HEK293 (cell line): Measurements from ENCODE around the gene GANAB.

ENCODE experiments used
- AEBP2 ChIP-seq: fragments of 450-650 bp; formaldehyde crosslinking; IDR thresholded peaks from 2 replicates; pipeline ENCODE4 v1.5.1; 2016; ENCODE audit warnings: missing biosample characterization, missing genetic modification characterization, borderline replicate concordance
- BCL6B ChIP-seq: fragments of 450-650 bp; formaldehyde crosslinking; IDR thresholded peaks from 2 replicates; pipeline ENCODE4 v1.5.1; 2017; ENCODE audit warnings: missing biosample characterization, missing genetic modification characterization
- KLF1 ChIP-seq: fragments of 450-650 bp; formaldehyde crosslinking; IDR thresholded peaks from 2 replicates; pipeline ENCODE4 v1.5.1; 2016; ENCODE audit warnings: missing biosample characterization, missing genetic modification characterization
- KLF9 ChIP-seq: fragments of 450-650 bp; formaldehyde crosslinking; IDR thresholded peaks from 2 replicates; pipeline ENCODE4 v1.5.1; 2016; ENCODE audit warnings: missing biosample characterization, missing genetic modification characterization, low read depth
- PBX3 ChIP-seq: sonication (generic); formaldehyde crosslinking; IDR thresholded peaks from 2 replicates; pipeline ENCODE4 v1.8.1; 2022; ENCODE audit warnings: mild to moderate bottlenecking, moderate library complexity, missing genetic modification reagents
- YY2 ChIP-seq: fragments of 450-650 bp; formaldehyde crosslinking; IDR thresholded peaks from 2 replicates; pipeline ENCODE4 v1.5.1; 2016; ENCODE audit warnings: missing biosample characterization, missing genetic modification characterization
- ZBTB10 ChIP-seq: fragments of 450-650 bp; formaldehyde crosslinking; IDR thresholded peaks from 2 replicates; pipeline ENCODE4 v1.5.1; 2016; ENCODE audit warnings: missing biosample characterization, missing genetic modification characterization
- ZFP41 ChIP-seq: fragments of 450-650 bp; formaldehyde crosslinking; IDR thresholded peaks from 2 replicates; pipeline ENCODE4 v1.5.1; 2016; ENCODE audit warnings: missing biosample characterization, missing genetic modification characterization, borderline replicate concordance
- ZIC2 ChIP-seq: fragments of 450-650 bp; formaldehyde crosslinking; IDR thresholded peaks from 2 replicates; pipeline ENCODE4 v1.5.1; 2016; ENCODE audit warnings: missing biosample characterization, missing genetic modification characterization
- ZNF10 ChIP-seq: fragments of 450-650 bp; formaldehyde crosslinking; IDR thresholded peaks from 2 replicates; pipeline ENCODE4 v1.5.1; 2017; ENCODE audit warnings: missing biosample characterization, missing genetic modification characterization
- ZNF121 ChIP-seq: fragments of 450-650 bp; formaldehyde crosslinking; IDR thresholded peaks from 2 replicates; pipeline ENCODE4 v1.5.1; 2016; ENCODE audit warnings: missing biosample characterization, missing genetic modification characterization
- ZNF155 ChIP-seq: fragments of 450-650 bp; formaldehyde crosslinking; IDR thresholded peaks from 2 replicates; pipeline ENCODE4 v1.5.1; 2016; ENCODE audit warnings: missing biosample characterization, missing genetic modification characterization
- ZNF2 ChIP-seq: fragments of 450-650 bp; formaldehyde crosslinking; IDR thresholded peaks from 2 replicates; pipeline ENCODE4 v1.5.1; 2016; ENCODE audit warnings: missing biosample characterization, missing genetic modification characterization
- ZNF24 ChIP-seq: fragments of 450-650 bp; formaldehyde crosslinking; IDR thresholded peaks from 2 replicates; pipeline ENCODE4 v1.5.1; 2016; ENCODE audit warnings: missing biosample characterization, missing genetic modification characterization
- ZNF362 ChIP-seq: fragments of 450-650 bp; formaldehyde crosslinking; IDR thresholded peaks from 2 replicates; pipeline ENCODE4 v1.5.1; 2016; ENCODE audit warnings: missing biosample characterization, missing genetic modification characterization
- ZNF37A ChIP-seq: fragments of 450-650 bp; IDR thresholded peaks from 2 replicates; pipeline ENCODE4 v1.5.1; 2018; ENCODE audit warnings: missing biosample characterization, missing genetic modification characterization
- ZNF529 ChIP-seq: fragments of 450-650 bp; formaldehyde crosslinking; IDR thresholded peaks from 2 replicates; pipeline ENCODE4 v1.5.1; 2017; ENCODE audit warnings: missing genetic modification characterization, missing biosample characterization; ENCODE audit not compliant: insufficient replicate concordance
- ZNF561 ChIP-seq: fragments of 450-650 bp; IDR thresholded peaks from 2 replicates; pipeline ENCODE4 v1.5.1; 2018; ENCODE audit warnings: missing biosample characterization, missing genetic modification characterization, borderline replicate concordance
- ZNF660 ChIP-seq: fragments of 450-650 bp; IDR thresholded peaks from 2 replicates; pipeline ENCODE4 v1.5.1; 2018; ENCODE audit warnings: missing biosample characterization, mild to moderate bottlenecking, missing genetic modification characterization
- ZNF76 ChIP-seq: fragments of 450-650 bp; formaldehyde crosslinking; IDR thresholded peaks from 2 replicates; pipeline ENCODE4; 2016; ENCODE audit warnings: low read depth, missing biosample characterization, missing genetic modification characterization, borderline replicate concordance
- ZNF792 ChIP-seq: fragments of 450-650 bp; formaldehyde crosslinking; IDR thresholded peaks from 2 replicates; pipeline ENCODE4 v1.5.1; 2016; ENCODE audit warnings: missing biosample characterization, missing genetic modification characterization
- ZNF830 ChIP-seq: fragments of 450-650 bp; IDR thresholded peaks from 2 replicates; pipeline ENCODE4 v1.5.0; 2018; ENCODE audit warnings: missing biosample characterization, missing genetic modification characterization, low read depth, mild to moderate bottlenecking, moderate library complexity
- ZSCAN18 ChIP-seq: fragments of 450-650 bp; formaldehyde crosslinking; IDR thresholded peaks from 2 replicates; pipeline ENCODE4 v1.5.1; 2016; ENCODE audit warnings: missing biosample characterization, missing genetic modification characterization
- TF ChIP-seq, protein P1 (sequence below): fragments of 450-650 bp; formaldehyde crosslinking; conservative IDR thresholded peaks from 2 replicates; pipeline ENCODE4 v1.5.1; 2016; ENCODE audit warnings: low read depth, missing biosample characterization, missing genetic modification characterization

Gene GANAB

GRCh38 chr11:62591448-62592145 is 54.8 kb downstream of the GANAB start, which contains the start of gene TUT1 (continued):
- TF ChIP-seq, protein P1, sequence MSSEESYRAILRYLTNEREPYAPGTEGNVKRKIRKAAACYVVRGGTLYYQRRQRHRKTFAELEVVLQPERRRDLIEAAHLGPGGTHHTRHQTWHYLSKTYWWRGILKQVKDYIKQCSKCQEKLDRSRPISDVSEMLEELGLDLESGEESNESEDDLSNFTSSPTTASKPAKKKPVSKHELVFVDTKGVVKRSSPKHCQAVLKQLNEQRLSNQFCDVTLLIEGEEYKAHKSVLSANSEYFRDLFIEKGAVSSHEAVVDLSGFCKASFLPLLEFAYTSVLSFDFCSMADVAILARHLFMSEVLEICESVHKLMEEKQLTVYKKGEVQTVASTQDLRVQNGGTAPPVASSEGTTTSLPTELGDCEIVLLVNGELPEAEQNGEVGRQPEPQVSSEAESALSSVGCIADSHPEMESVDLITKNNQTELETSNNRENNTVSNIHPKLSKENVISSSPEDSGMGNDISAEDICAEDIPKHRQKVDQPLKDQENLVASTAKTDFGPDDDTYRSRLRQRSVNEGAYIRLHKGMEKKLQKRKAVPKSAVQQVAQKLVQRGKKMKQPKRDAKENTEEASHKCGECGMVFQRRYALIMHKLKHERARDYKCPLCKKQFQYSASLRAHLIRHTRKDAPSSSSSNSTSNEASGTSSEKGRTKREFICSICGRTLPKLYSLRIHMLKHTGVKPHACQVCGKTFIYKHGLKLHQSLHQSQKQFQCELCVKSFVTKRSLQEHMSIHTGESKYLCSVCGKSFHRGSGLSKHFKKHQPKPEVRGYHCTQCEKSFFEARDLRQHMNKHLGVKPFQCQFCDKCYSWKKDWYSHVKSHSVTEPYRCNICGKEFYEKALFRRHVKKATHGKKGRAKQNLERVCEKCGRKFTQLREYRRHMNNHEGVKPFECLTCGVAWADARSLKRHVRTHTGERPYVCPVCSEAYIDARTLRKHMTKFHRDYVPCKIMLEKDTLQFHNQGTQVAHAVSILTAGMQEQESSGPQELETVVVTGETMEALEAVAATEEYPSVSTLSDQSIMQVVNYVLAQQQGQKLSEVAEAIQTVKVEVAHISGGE (tag by site-specific recombination) = peak; percentile 99
- TF ChIP-seq ZNF37A (tag by site-specific recombination) = no peak
- no peak for TF ChIP-seq ZNF561 (tag by site-specific recombination)
- TF ChIP-seq ZNF155 (tag by site-specific recombination) = no peak
- TF ChIP-seq ZNF792 (tag by site-specific recombination) = no peak
- no peak for TF ChIP-seq ZNF121 (tag by site-specific recombination)
- peak; percentile 97 for TF ChIP-seq ZNF660 (tag by site-specific recombination)
- peak; percentile 71; the same call in 1 of the 2 replicates for TF ChIP-seq ZNF10 (tag by site-specific recombination)
- no peak for TF ChIP-seq BCL6B (tag by site-specific recombination)
- no peak for TF ChIP-seq ZNF830
- no peak for TF ChIP-seq ZNF362
- no peak for TF ChIP-seq ZFP41
- TF ChIP-seq ZNF2 (tag by site-specific recombination) = peak; percentile 91
- peak; percentile 24; the same call in 1 of the 2 replicates for TF ChIP-seq KLF1
- TF ChIP-seq ZIC2 (tag by site-specific recombination) = no peak
- 0 out of 2 replicates have a peak, but pooled peaks have one; percentile 43 for TF ChIP-seq ZSCAN18 (tag by site-specific recombination)
- TF ChIP-seq ZNF76 (tag by site-specific recombination) = peak; percentile 82
- 0 out of 2 replicates have a peak, but pooled peaks have one; percentile 51 for TF ChIP-seq PBX3 (CRISPR knock-in tag)
- TF ChIP-seq ZNF24 = peak; percentile 90
- 0 out of 2 replicates have a peak, but pooled peaks have one; percentile 22 for TF ChIP-seq ZBTB10 (tag by site-specific recombination)
- no peak for TF ChIP-seq AEBP2 (tag by site-specific recombination)
- TF ChIP-seq KLF9 (tag by site-specific recombination) = peak; percentile 38; the same call in 1 of the 2 replicates
- TF ChIP-seq YY2 (tag by site-specific recombination) = peak; percentile 67
- TF ChIP-seq ZNF529 (tag by site-specific recombination) = no peak
